ENCODE data around the gene ETV6. TPM values are rescaled to one million over a fixed set of nuclear protein-coding genes. Genes with fewer than 3 reads are reported as not detected.

Gene ETV6
- total RNA-seq, 1 donor from 2014 or later, result 16.9 TPM

DNA sequence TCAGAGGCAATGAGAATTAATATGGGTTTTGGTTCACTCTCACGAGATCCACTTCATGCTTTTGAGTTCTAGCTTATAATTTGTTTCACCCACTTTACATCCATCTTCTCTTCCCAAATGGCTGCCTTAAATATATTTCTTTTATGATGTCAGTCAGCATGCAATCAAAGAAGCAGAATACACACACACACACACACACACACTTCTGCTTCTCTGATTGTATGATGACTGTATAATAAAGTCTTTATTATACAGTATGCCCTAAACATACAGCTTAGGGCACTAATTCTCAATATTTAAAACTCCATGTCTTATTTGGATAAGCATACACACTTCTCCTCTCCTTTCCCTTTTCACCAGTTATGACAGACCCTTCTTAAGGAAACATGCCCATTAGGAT lies 6.7 kb upstream of the ETV6 start:
- intact Hi-C loops (cut with micrococcal nuclease), result loop anchor here (10.0 kb wide), 1 partner anchor 242 kb away; no protein-coding TSS in a partner anchor
- Histone ChIP-seq H3K4me1 (no peaks in the 10 kb centered on the region), H3K36me3 (no peaks in the 10 kb centered on the region), H3K27me3 (ENCODE audit: low read depth) (no peaks in the 10 kb centered on the region), H3K9me3 (replicated peaks) (no peaks in the 10 kb centered on the region), H3K27ac (replicated peaks) (no peak overlapping the region), H3K4me3 (no peak overlapping the region)
- no peak for DNase-seq
- no peak for TF ChIP-seq CTCF (IDR thresholded peaks at IDR 0.05; ENCODE audit: borderline replicate concordance)

GRCh38 chr12:11645391-11645790 lies 4.1 kb upstream of the ETV6 start:
- intact Hi-C loops (cut with micrococcal nuclease), result loop anchor here (10.0 kb wide), 1 partner anchor 239 kb away; no protein-coding TSS in a partner anchor
- DNase-seq, result no peak
- Histone ChIP-seq H3K4me3 (no peak overlapping the region), H3K4me1 (peaks cover 9% of the 10 kb centered on the region), H3K27me3 (ENCODE audit: low read depth) (no peaks in the 10 kb centered on the region), H3K27ac (replicated peaks) (no peak overlapping the region), H3K9me3 (replicated peaks) (no peaks in the 10 kb centered on the region), H3K36me3 (no peaks in the 10 kb centered on the region)
- TF ChIP-seq CTCF (IDR thresholded peaks at IDR 0.05; ENCODE audit: borderline replicate concordance), result no peak

- H3K9me3 ChIP-seq (replicated peaks), result no peaks in the 10 kb centered on the region
- peak; percentile 58 for DNase-seq
- peaks cover 43% of the 10 kb centered on the region for H3K4me1 ChIP-seq
- intact Hi-C loops (cut with micrococcal nuclease), result loop anchor here (10.0 kb wide), 1 partner anchor 236 kb away; no protein-coding TSS in a partner anchor
- no peak for TF ChIP-seq CTCF (IDR thresholded peaks at IDR 0.05; ENCODE audit: borderline replicate concordance)
- H3K27me3 ChIP-seq (ENCODE audit: low read depth), result no peaks in the 10 kb centered on the region
- no peaks in the 10 kb centered on the region for H3K36me3 ChIP-seq
- H3K27ac ChIP-seq (replicated peaks), result peak overlapping the region; percentile 99
- H3K4me3 ChIP-seq, result peak overlapping the region; percentile 86
Measured at GRCh38 chr12:11648514-11649412, 711 bp upstream of the ETV6 start.

DNA sequence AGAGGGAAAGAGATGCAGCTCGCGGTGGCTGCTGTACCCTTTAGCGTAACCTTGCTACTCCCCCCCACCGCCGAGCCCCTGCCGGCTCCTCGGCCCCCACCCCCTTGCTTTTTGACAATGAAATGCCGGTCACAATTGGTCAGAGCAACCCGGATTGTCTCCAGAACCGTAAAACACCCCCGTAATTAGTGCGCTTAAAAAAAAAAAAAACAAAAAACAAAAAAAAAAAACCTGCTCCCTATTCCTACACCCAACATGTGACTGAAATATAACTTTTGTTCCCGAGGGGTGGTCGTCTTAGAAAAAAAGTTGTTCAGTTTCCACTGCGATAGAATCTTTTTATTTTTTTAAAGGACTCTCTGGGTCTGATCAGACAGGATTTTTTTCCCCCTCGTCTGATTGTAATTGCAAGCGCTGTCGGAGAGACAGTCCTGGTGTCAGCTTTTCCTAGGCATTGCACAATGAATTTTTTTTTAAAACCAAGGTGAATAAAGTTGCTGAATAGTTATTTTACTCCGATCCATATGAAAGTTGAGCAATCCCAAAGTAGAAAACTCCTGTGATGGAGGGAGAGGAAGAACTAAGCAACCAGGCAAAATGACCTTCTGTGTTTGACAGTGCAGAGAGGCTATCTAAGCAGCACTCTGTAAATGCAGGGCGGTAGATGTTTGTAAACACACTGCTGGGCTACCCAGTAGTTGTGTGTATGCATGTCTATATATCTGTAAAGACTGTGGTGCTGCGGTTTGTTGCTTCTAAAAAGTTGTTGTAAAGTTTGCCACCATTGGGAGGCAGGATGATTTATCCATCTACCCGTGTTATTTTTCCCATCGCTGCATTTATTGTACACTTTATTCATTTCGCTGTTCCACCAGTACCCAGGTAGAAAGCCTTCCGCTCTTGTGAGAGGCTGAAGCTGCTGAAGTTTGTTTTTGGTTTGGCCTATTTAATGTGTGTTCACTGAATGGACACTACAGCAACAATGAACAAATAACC lies 1.1 kb downstream of the ETV6 start:
- intact Hi-C loops (cut with micrococcal nuclease), result loop anchor here (10.0 kb wide), 1 partner anchor 104 kb away; no protein-coding TSS in a partner anchor
- no peak for DNase-seq
- H3K36me3 ChIP-seq, result no peaks in the 10 kb centered on the region
- peak overlapping the region; percentile 99 for H3K27ac ChIP-seq (replicated peaks)
- H3K4me3 ChIP-seq, result peak overlapping the region; percentile 86
- TF ChIP-seq CTCF (IDR thresholded peaks at IDR 0.05; ENCODE audit: borderline replicate concordance), result no peak
- peaks cover 61% of the 10 kb centered on the region for H3K4me1 ChIP-seq
- H3K9me3 ChIP-seq (replicated peaks), result no peaks in the 10 kb centered on the region
- H3K27me3 ChIP-seq (ENCODE audit: low read depth), result no peaks in the 10 kb centered on the region

DNA sequence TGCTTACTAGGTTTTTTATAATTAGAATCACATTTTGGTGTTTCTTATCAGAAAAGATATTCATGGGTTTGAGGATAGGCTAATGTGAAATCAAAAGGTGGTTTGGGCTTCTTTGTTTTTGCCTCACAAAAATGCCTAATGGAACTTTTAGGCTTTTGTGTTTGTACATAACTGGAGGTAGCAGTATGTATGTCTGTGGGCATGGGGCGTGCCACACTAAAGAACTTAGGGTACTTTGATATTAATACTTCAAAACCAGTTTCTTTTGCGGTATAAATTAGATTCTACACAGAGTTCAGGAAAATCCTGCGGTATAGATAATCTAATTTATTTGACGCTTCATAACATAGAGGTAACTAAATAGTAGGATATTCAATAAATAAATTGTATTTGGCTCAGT lies 1.9 kb downstream of the ETV6 start:
- H3K4me3 ChIP-seq, result peak overlapping the region; percentile 86
- no peaks in the 10 kb centered on the region for H3K36me3 ChIP-seq
- no peak for DNase-seq
- H3K27me3 ChIP-seq (ENCODE audit: low read depth), result no peaks in the 10 kb centered on the region
- no peak for TF ChIP-seq CTCF (IDR thresholded peaks at IDR 0.05; ENCODE audit: borderline replicate concordance)
- H3K4me1 ChIP-seq, result peaks cover 67% of the 10 kb centered on the region
- no peaks in the 10 kb centered on the region for H3K9me3 ChIP-seq (replicated peaks)
- H3K27ac ChIP-seq (replicated peaks), result peak overlapping the region; percentile 99
- intact Hi-C loops (cut with micrococcal nuclease), result loop anchor here (10.0 kb wide), 1 partner anchor 103 kb away; no protein-coding TSS in a partner anchor

Measured in left ventricle myocardium inferior (tissue), 1 donor.